A549 (cell line): ENCODE data around the gene GALR3. TPM values are rescaled to one million over a fixed set of nuclear protein-coding genes. Genes with fewer than 3 reads are reported as not detected.

Experiments used
- ATAC-seq, 2 experiments: fragments of 200-7000 bp in 1 of 2; fragments of >200 bp in 1 of 2; cut with Nextera tagmentation in 1 of 2; cut with Tn5 transposase in 1 of 2; 3 replicates each; pipeline versions ENCODE4 v1.8.0 to v1.9.1; 2018 to 2020; ENCODE audit warnings: mild to moderate bottlenecking in 1 of 2, moderate library complexity in 1 of 2
- CTCF ChIA-PET: fragments of 300-600 bp; sonication (Branson Sonifier 250); formaldehyde crosslinking; extraction: SDS; loops from one replicate; lab custom pipeline; 2021; ENCODE audit warnings: antibody characterized with exemption, inconsistent platforms; lab: Yijun Ruan, JAX
- POLR2A ChIA-PET: fragments of 350-600 bp; formaldehyde crosslinking; extraction: SDS; loops from one replicate; lab custom pipeline; 2021; ENCODE audit warnings: antibody characterized with exemption, inconsistent platforms; lab: Yijun Ruan, JAX
- DNase-seq, 2 experiments: peaks; one replicate each; pipeline versions ENCODE4 v3.0.0 to v3.0.0-alpha.2; 2011 to 2016; ENCODE audit warnings: low read depth in 1 of 2, low spot score in 1 of 2
- FAIRE-seq: peaks from 2 replicates; lab custom pipeline; 2011; peaks lifted over from hg19 to GRCh38; lab: Jason Lieb, UNC
- H3K27ac ChIP-seq, 2 experiments: fragments of >200 bp; sonication (Bioruptor Twin); formaldehyde crosslinking; 3 replicates each; pipeline ENCODE4 v1.5.1; 2016 to 2017
- H3K4me1 ChIP-seq: fragments of >200 bp; sonication (Bioruptor Twin); formaldehyde crosslinking; 3 replicates; pipeline ENCODE4 v1.6.1; 2016
- H3K4me2 ChIP-seq: fragments of >200 bp; sonication (Bioruptor Twin); formaldehyde crosslinking; 3 replicates; pipeline ENCODE4 v1.6.1; 2016
- H3K4me3 ChIP-seq: fragments of >200 bp; sonication (Bioruptor Twin); formaldehyde crosslinking; 3 replicates; pipeline ENCODE4 v1.5.1; 2016
- H3K9me3 ChIP-seq: fragments of >200 bp; sonication (Bioruptor Twin); formaldehyde crosslinking; 3 replicates; pipeline ENCODE4 v1.6.1; 2016
- BHLHE40 ChIP-seq: IDR thresholded peaks from 2 replicates; pipeline ENCODE4 v1.6.1; 2012; ENCODE audit warnings: low read depth, low read length, inconsistent platforms
- CHD2 ChIP-seq: fragments of 150-350 bp; IDR thresholded peaks from 2 replicates; pipeline ENCODE4 v1.6.1; 2014; ENCODE audit warnings: low read length; ENCODE audit not compliant: partially characterized antibody
- CHD4 ChIP-seq: fragments of 200-600 bp; sonication (generic); IDR thresholded peaks from 2 replicates; pipeline ENCODE4 v1.6.1; 2016; ENCODE audit warnings: antibody characterized with exemption, mild to moderate bottlenecking, borderline replicate concordance
- EHMT2 ChIP-seq: fragments of 200-600 bp; sonication (generic); IDR thresholded peaks from 2 replicates; pipeline ENCODE4 v1.6.1; 2016; ENCODE audit warnings: antibody characterized with exemption, low read depth, mild to moderate bottlenecking, moderate library complexity
- GATA3 ChIP-seq: IDR thresholded peaks from 2 replicates; pipeline ENCODE4 v1.6.1; 2012; ENCODE audit warnings: borderline replicate concordance
- HDAC2 ChIP-seq: fragments of 200-600 bp; sonication (generic); IDR thresholded peaks from 2 replicates; pipeline ENCODE4 v1.6.1; 2016
- HOXB13 ChIP-seq: fragments of 250-450 bp; sonication (Bioruptor Pico); IDR thresholded peaks from 2 replicates; pipeline ENCODE4 v1.5.0; 2020; ENCODE audit warnings: low read depth, mild to moderate bottlenecking, moderate library complexity
- JUN ChIP-seq, 2 experiments: fragments of >200 bp; sonication (Bioruptor Twin); formaldehyde crosslinking; IDR thresholded peaks; 2 replicates in 1 of 2; 3 replicates in 1 of 2; pipeline ENCODE4 v1.6.1; 2016 to 2017
- KDM1A ChIP-seq: fragments of 200-600 bp; sonication (generic); IDR thresholded peaks from 2 replicates; pipeline ENCODE4 v1.6.1; 2016; ENCODE audit warnings: low read depth, mild to moderate bottlenecking
- KDM5A ChIP-seq: fragments of 200-600 bp; sonication (generic); IDR thresholded peaks from 2 replicates; pipeline ENCODE4 v1.6.1; 2016; ENCODE audit warnings: antibody characterized with exemption, mild to moderate bottlenecking
- PBX3 ChIP-seq: IDR thresholded peaks from 2 replicates; pipeline ENCODE4 v1.6.1; 2012
- PHF8 ChIP-seq: fragments of 200-600 bp; sonication (generic); IDR thresholded peaks from 2 replicates; pipeline ENCODE4 v1.6.1; 2016; ENCODE audit warnings: low read depth, mild to moderate bottlenecking, antibody characterized with exemption, moderate library complexity, borderline replicate concordance
- RARB ChIP-seq: fragments of 250-450 bp; sonication (Bioruptor Pico); IDR thresholded peaks from 2 replicates; pipeline ENCODE4 v1.8.0; 2021; ENCODE audit warnings: mild to moderate bottlenecking, moderate library complexity
- SREBF2 ChIP-seq: fragments of 450-650 bp; IDR thresholded peaks from 2 replicates; pipeline ENCODE4 v1.6.1; 2014; ENCODE audit warnings: mild to moderate bottlenecking, moderate library complexity
- TP53 ChIP-seq: fragments of 250-450 bp; sonication (Bioruptor Pico); IDR thresholded peaks from 2 replicates; pipeline ENCODE4 v1.5.0; 2021; ENCODE audit warnings: mild to moderate bottlenecking, moderate library complexity
- WGBS: methylation state at CpG from one replicate; pipeline ENCODE4 v1.1.6; 2017; ENCODE audit errors: missing lambda C conversion rate; 5-methylcytosine and 5-hydroxymethylcytosine counted together
- polyA plus RNA-seq, 4 experiments: library from polyadenylated mRNA; depleted of rRNA in 3 of 4; stranded (reverse); fragments of >200 nt; fragmentation: RNase III in 1 of 4; extraction: RNeasy Plus Mini Kit Qiagen cat#74134 plus additional on column Dnase treatment in 1 of 4; gene quantifications; 2 replicates in 3 of 4; 3 replicates in 1 of 4; pipeline ENCODE4 v1.2.3, GENCODE V29; 2011 to 2017
- TF ChIP-seq, protein P1 (sequence below): fragments of 150-350 bp; IDR thresholded peaks from 2 replicates; pipeline ENCODE4 v1.6.1; 2014; ENCODE audit warnings: low read depth, mild to moderate bottlenecking, low read length
- TF ChIP-seq, protein P2 (sequence below): fragments of >200 bp; sonication (Bioruptor Twin); formaldehyde crosslinking; IDR thresholded peaks from 2 replicates; pipeline ENCODE4 v1.6.1; 2016
- TF ChIP-seq, protein P3 (sequence below): fragments of 250-450 bp; sonication (Bioruptor Pico); IDR thresholded peaks from 2 replicates; pipeline ENCODE4 v1.5.0; 2021; ENCODE audit warnings: mild to moderate bottlenecking, moderate library complexity, borderline replicate concordance
- TF ChIP-seq, protein P4 (sequence below): fragments of >200 bp; sonication (Bioruptor Twin); formaldehyde crosslinking; IDR thresholded peaks from 3 replicates; pipeline ENCODE4 v1.6.1; 2016

GALR3 gene
- polyA plus RNA-seq, 2 of the 4 experiments (the other 2 are of a cell fraction) = not detected

GRCh38 chr22:37818409-37819104 is 4.6 kb upstream of the GALR3 start:
- H3K27ac ChIP-seq = peak overlapping the region in 1 of 2 experiments; percentile 88; a peak in 3 of 6 replicates
- TF ChIP-seq BHLHE40 (no peak), CHD4 (no peak)
- H3K9me3 ChIP-seq = no peaks in the 10 kb centered on the region
- no peak overlapping the region for H3K4me3 ChIP-seq
- ATAC-seq = no peak
- no peak for DNase-seq
- WGBS = 91% methylated on average over 30 of the region's 68 CpGs
- FAIRE-seq = no peak
- CTCF ChIA-PET = interaction anchor here (0.6 to 6.0 kb wide), 27 partner anchors 10 to 189 kb away, joined by 3 to 112 read pairs (median 8); partner anchors contain the start of genes GCAT and MICALL1
- no peak overlapping the region; the same call in 2 of the 3 replicates for H3K4me2 ChIP-seq
- POLR2A ChIA-PET = interaction anchor here (1.0 kb wide), 1 partner anchor 14 kb away, joined by 3 read pairs; a partner anchor contains a TSS
- H3K4me1 ChIP-seq = peaks cover 4% of the 10 kb centered on the region; the same call in 1 of the 3 replicates

- H3K4me2 ChIP-seq = no peak overlapping the region
- H3K4me1 ChIP-seq = peaks cover 4% of the 10 kb centered on the region; the same call in 1 of the 3 replicates
- ATAC-seq = no peak
- CTCF ChIA-PET = interaction anchor here (0.6 to 6.0 kb wide), 12 partner anchors 10 to 189 kb away, joined by 3 to 112 read pairs (median 18); partner anchors contain the start of gene GCAT
- H3K9me3 ChIP-seq = no peaks in the 10 kb centered on the region
- no peak overlapping the region for H3K27ac ChIP-seq
- WGBS = 88% methylated on average over 14 of the region's 14 CpGs
- no peak for DNase-seq
- POLR2A ChIA-PET = no interaction called here
- no peak overlapping the region for H3K4me3 ChIP-seq
- TF ChIP-seq PBX3 = no peak
- TF ChIP-seq, protein P1, sequence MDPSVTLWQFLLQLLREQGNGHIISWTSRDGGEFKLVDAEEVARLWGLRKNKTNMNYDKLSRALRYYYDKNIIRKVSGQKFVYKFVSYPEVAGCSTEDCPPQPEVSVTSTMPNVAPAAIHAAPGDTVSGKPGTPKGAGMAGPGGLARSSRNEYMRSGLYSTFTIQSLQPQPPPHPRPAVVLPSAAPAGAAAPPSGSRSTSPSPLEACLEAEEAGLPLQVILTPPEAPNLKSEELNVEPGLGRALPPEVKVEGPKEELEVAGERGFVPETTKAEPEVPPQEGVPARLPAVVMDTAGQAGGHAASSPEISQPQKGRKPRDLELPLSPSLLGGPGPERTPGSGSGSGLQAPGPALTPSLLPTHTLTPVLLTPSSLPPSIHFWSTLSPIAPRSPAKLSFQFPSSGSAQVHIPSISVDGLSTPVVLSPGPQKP = no peak
- TF ChIP-seq JUN (IDR thresholded peaks at IDR 0.05) = no peak
- TF ChIP-seq, protein P2, sequence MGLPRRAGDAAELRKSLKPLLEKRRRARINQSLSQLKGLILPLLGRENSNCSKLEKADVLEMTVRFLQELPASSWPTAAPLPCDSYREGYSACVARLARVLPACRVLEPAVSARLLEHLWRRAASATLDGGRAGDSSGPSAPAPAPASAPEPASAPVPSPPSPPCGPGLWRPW = no peak
- TF ChIP-seq GATA3 = no peak
- TF ChIP-seq HOXB13 (CRISPR knock-in tag) = no peak
- FAIRE-seq = no peak
These were observed 4.1 kb upstream of the GALR3 start for GRCh38 chr22:37819105-37819433.

DNA sequence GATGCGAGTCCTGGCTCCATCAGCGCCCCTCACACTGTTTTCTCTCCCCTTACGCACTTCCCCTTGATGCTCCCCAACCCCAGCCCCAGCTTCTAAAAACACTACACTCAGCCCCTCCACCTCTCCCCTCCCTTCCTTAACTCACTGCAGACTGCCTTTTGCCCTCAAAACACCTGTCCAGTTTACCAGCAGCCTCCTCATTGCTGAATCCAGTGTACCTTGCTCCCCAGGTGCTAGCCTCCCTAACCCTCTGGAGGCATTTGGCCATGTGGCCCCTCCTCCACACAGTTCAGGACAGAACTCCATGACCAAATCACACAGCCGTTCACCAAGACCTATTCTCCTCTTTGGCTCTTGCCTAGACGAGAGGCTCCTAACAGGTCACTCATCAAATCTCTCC is 2.8 kb upstream of the GALR3 start:
- TF ChIP-seq SREBF2 = no peak
- TF ChIP-seq KDM5A = no peak
- no peak for TF ChIP-seq HDAC2
- no peak for TF ChIP-seq HOXB13 (CRISPR knock-in tag)
- TF ChIP-seq PHF8 = no peak
- DNase-seq = no peak

GRCh38 chr22:37822079-37822833 is 926 bp upstream of the GALR3 start:
- peaks cover 4% of the 10 kb centered on the region; the same call in 1 of the 3 replicates for H3K4me1 ChIP-seq
- WGBS = 41% methylated on average over 8 of the region's 8 CpGs
- peak in 1 of 2 experiments; percentile 39; a peak in 3 of 6 replicates for ATAC-seq
- no peak overlapping the region for H3K4me2 ChIP-seq
- H3K9me3 ChIP-seq = no peaks in the 10 kb centered on the region
- no peak for FAIRE-seq
- no peak overlapping the region for H3K27ac ChIP-seq
- CTCF ChIA-PET = interaction anchor here (0.9 to 1.2 kb wide), 2 partner anchors 8 to 41 kb away, joined by 3 to 7 read pairs; no protein-coding TSS in a partner anchor
- H3K4me3 ChIP-seq = no peak overlapping the region
- DNase-seq = no peak
- POLR2A ChIA-PET = no interaction called here
- TF ChIP-seq TP53 (CRISPR knock-in tag) (no peak), CHD2 (no peak), SREBF2 (no peak), KDM1A (no peak), RARB (no peak), JUN (IDR thresholded peaks at IDR 0.05) (no peak), EHMT2 (no peak)
- TF ChIP-seq, protein P3, sequence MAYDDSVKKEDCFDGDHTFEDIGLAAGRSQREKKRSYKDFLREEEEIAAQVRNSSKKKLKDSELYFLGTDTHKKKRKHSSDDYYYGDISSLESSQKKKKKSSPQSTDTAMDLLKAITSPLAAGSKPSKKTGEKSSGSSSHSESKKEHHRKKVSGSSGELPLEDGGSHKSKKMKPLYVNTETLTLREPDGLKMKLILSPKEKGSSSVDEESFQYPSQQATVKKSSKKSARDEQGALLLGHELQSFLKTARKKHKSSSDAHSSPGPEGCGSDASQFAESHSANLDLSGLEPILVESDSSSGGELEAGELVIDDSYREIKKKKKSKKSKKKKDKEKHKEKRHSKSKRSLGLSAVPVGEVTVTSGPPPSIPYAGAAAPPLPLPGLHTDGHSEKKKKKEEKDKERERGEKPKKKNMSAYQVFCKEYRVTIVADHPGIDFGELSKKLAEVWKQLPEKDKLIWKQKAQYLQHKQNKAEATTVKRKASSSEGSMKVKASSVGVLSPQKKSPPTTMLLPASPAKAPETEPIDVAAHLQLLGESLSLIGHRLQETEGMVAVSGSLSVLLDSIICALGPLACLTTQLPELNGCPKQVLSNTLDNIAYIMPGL (CRISPR knock-in tag) = no peak
- TF ChIP-seq, protein P4, sequence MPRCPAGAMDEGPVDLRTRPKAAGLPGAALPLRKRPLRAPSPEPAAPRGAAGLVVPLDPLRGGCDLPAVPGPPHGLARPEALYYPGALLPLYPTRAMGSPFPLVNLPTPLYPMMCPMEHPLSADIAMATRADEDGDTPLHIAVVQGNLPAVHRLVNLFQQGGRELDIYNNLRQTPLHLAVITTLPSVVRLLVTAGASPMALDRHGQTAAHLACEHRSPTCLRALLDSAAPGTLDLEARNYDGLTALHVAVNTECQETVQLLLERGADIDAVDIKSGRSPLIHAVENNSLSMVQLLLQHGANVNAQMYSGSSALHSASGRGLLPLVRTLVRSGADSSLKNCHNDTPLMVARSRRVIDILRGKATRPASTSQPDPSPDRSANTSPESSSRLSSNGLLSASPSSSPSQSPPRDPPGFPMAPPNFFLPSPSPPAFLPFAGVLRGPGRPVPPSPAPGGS = no peak
- TF ChIP-seq, protein P1 = no peak

More for the DNA sequence above, 2.8 kb upstream of the GALR3 start:
- ATAC-seq = no peak
- CTCF ChIA-PET = interaction anchor here (1.1 to 6.0 kb wide), 6 partner anchors 12 to 145 kb away, joined by 5 to 112 read pairs (median 28); partner anchors contain the start of gene GCAT
- Histone ChIP-seq H3K4me3 (no peak overlapping the region), H3K27ac (no peak overlapping the region), H3K4me1 (peaks cover 4% of the 10 kb centered on the region; the same call in 1 of the 3 replicates), H3K4me2 (no peak overlapping the region), H3K9me3 (no peaks in the 10 kb centered on the region)
- POLR2A ChIA-PET = no interaction called here
- no peak for FAIRE-seq
- WGBS = 84% methylated on average over 5 of the region's 5 CpGs
